ENCODE results near the gene CHST10. TPM values are rescaled to one million over a fixed set of nuclear protein-coding genes. Genes with fewer than 3 reads are reported as not detected.

The CHST10 gene
- total and polyA plus RNA-seq, 10 of the 15 experiments (the other 5 are each of a cell fraction or from before 2014, with no cell fraction given) = 2.0 to 22.5 (median 15.7) TPM

GRCh38 chr2:100412881-100413321, 4.6 kb downstream of the CHST10 start:
- Histone ChIP-seq H3K4me2 (ENCODE audit: control insufficient read depth, insufficient read depth) (no peak overlapping the region), H3K27ac (ENCODE audit: control insufficient read depth, insufficient read depth) (no peak overlapping the region), H3K27me3 (replicated peaks in 1 of 2; ENCODE audit: control insufficient read depth in 2 of 2, insufficient read depth in 2 of 2, low read length in 1 of 2) (no peaks in the 10 kb centered on the region), H3K9me3 (replicated peaks; ENCODE audit: control insufficient read depth, insufficient read depth, low read length) (no peaks in the 10 kb centered on the region), H3K9ac (ENCODE audit: control insufficient read depth, insufficient read depth, low read length) (no peak overlapping the region), H3K79me2 (ENCODE audit: control insufficient read depth, insufficient read depth, low read length) (peaks cover 19% of the 10 kb centered on the region), H3K4me3 (no peak overlapping the region), H2AFZ (ENCODE audit: control insufficient read depth, low read depth, low read length) (no peak overlapping the region), H4K20me1 (ENCODE audit: control insufficient read depth, insufficient read depth) (no peaks in the 10 kb centered on the region), H3K36me3 (ENCODE audit: control insufficient read depth in 2 of 2, insufficient read depth in 2 of 2, low read length in 1 of 2) (peaks cover 0 to 4% of the 10 kb centered on the region in 2 experiments; a peak in 2 of 4 replicates), H3K4me1 (ENCODE audit: control insufficient read depth, insufficient read depth, low read length) (peaks cover 3% of the 10 kb centered on the region; the same call in 1 of the 2 replicates)
- in situ Hi-C loops (cut with MboI) = no loop called here
- no peak for FAIRE-seq
- TF ChIP-seq NFYB (IDR thresholded peaks at IDR 0.05; ENCODE audit: insufficient read depth, low read depth, low read length) (no peak), CBFB (IDR thresholded peaks at IDR 0.05; ENCODE audit: low read depth) (no peak), CHD1 (IDR thresholded peaks at IDR 0.05; ENCODE audit: low read depth, low read length) (no peak), SMAD5 (IDR thresholded peaks at IDR 0.05; ENCODE audit: low read depth) (no peak), USF2 (IDR thresholded peaks at IDR 0.05; ENCODE audit: borderline replicate concordance, low read depth, low read length) (no peak), BCL3 (IDR thresholded peaks at IDR 0.05; ENCODE audit: borderline replicate concordance, insufficient read depth, low read depth, low read length, poor library complexity, severe bottlenecking) (no peak), NFYA (IDR thresholded peaks at IDR 0.05; ENCODE audit: borderline replicate concordance, low read depth, low read length) (no peak), ZBTB40 (IDR thresholded peaks at IDR 0.05; ENCODE audit: borderline replicate concordance) (no peak), TBL1XR1 (IDR thresholded peaks at IDR 0.05; ENCODE audit: low read depth, low read length) (no peak), IRF3 (IDR thresholded peaks at IDR 0.05) (no peak), BRCA1 (IDR thresholded peaks at IDR 0.05; ENCODE audit: low read depth, low read length) (no peak), TCF12 (IDR thresholded peaks at IDR 0.05; ENCODE audit: low read depth, low read length) (no peak), FOS (IDR thresholded peaks at IDR 0.05; ENCODE audit: borderline replicate concordance, extremely low read depth, insufficient read length) (no peak), MAX (IDR thresholded peaks at IDR 0.05; ENCODE audit: low read depth, low read length) (no peak), GATAD2B (conservative IDR thresholded peaks at IDR 0.05; ENCODE audit: low read depth) (no peak), ESRRA (IDR thresholded peaks at IDR 0.05; ENCODE audit: low read length) (no peak), BMI1 (IDR thresholded peaks at IDR 0.05; ENCODE audit: borderline replicate concordance) (no peak)
- SMC1A ChIA-PET (ENCODE audit: uncharacterized antibody, unreplicated experiment) = interaction anchor here (1.6 to 2.0 kb wide), 2 partner anchors 10 to 14 kb away, joined by 4 to 6 read pairs; no protein-coding TSS in a partner anchor
- BruUV-seq (replicated peaks) = no TSS peak
- intact Hi-C loops (cut with micrococcal nuclease; ENCODE audit: unreplicated experiment) = no loop called here
- CTCF ChIA-PET = interaction anchor here (0.7 to 3.6 kb wide), 2 partner anchors 17 to 32 kb away, joined by 3 to 15 read pairs; no protein-coding TSS in a partner anchor
- RAD21 ChIA-PET (ENCODE audit: unreplicated experiment) = interaction anchor here (1.4 to 1.6 kb wide), 2 partner anchors 16 to 18 kb away, joined by 3 to 4 read pairs; no protein-coding TSS in a partner anchor
- no peak for DNase-seq (ENCODE audit: low read depth, low spot score)
- no peak for ATAC-seq
- 100% methylated on average over 5 of the region's 5 CpGs for WGBS (ENCODE audit: insufficient coverage, insufficient replicate concordance, low lambda C conversion rate, missing lambda C conversion rate)
- POLR2A ChIA-PET = interaction anchor here (1.0 to 2.3 kb wide), 2 partner anchors 10 to 18 kb away, joined by 4 to 9 read pairs; no protein-coding TSS in a partner anchor

All from GM12878 (cell line).